Activated CD4-positive, alpha-beta T cell treated with anti-CD3 and anti-CD28 coated beads, Interleukin-2, amount 10 ng/mL, durations not matched to agents 24 days and 14 days (primary cell): ENCODE results near the gene ARSJ. TPM values are rescaled to one million over a fixed set of nuclear protein-coding genes. Genes with fewer than 3 reads are reported as not detected.
A peak's percentile ranks its signal among the peaks of the same experiment; 100 is the strongest.
"Not testable (repeated sequence)": the region's sequence is repeated elsewhere in the genome, so short reads cannot be mapped to it uniquely, and the experiment has no call there.

Source experiments
- DNase-seq: peaks from one replicate; pipeline ENCODE4 v3.0.0; 2022
- H3K27ac Mint-ChIP-seq: one replicate; pipeline ENCODE4 v1.8.0; 2022; ENCODE audit warnings: mild to moderate bottlenecking, mixed read lengths
- H3K27me3 Mint-ChIP-seq: one replicate; pipeline ENCODE4 v1.8.0; 2022; ENCODE audit warnings: mixed read lengths
- H3K36me3 Mint-ChIP-seq: one replicate; pipeline ENCODE4 v1.8.0; 2022; ENCODE audit warnings: low read depth, mild to moderate bottlenecking, mixed read lengths
- H3K4me1 Mint-ChIP-seq: one replicate; pipeline ENCODE4 v1.8.0; 2021; ENCODE audit warnings: mixed read lengths
- H3K4me3 Mint-ChIP-seq: one replicate; pipeline ENCODE4 v1.8.0; 2022; ENCODE audit warnings: mild to moderate bottlenecking, moderate library complexity, mixed read lengths
- H3K9me3 Mint-ChIP-seq: one replicate; pipeline ENCODE4 v1.8.0; 2021; ENCODE audit warnings: mixed read lengths
- intact Hi-C: fragments of 100-400 bp; cut with micrococcal nuclease; formaldehyde crosslinking; loops from one replicate; pipeline ENCODE4 v1.15.1; 2023
- total RNA-seq: library from RNA; stranded (reverse); gene quantifications from 2 replicates; pipeline ENCODE4 v1.2.3, GENCODE V29; 2022

Gene ARSJ
- not detected in 2 replicates for total RNA-seq

GRCh38 chr4:113979148-113979904, at the start of gene ARSJ:
TSS of gene ARSJ (minus strand) at chr4:113979647. CDS start at chr4:113978834, 813 bp downstream.
- no peak within 1 kb of the TSS for H3K27ac Mint-ChIP-seq
- H3K4me1 Mint-ChIP-seq: peaks cover 7% of the 10 kb centered on the region
- peaks cover 54% of the 10 kb centered on the region for H3K27me3 Mint-ChIP-seq
- DNase-seq: peak; percentile 57
- peak within 1 kb of the TSS; percentile 66 for H3K4me3 Mint-ChIP-seq
- no peaks in the 10 kb centered on the region for H3K9me3 Mint-ChIP-seq
- intact Hi-C loops: no loop called here
- no peaks in the 10 kb centered on the region for H3K36me3 Mint-ChIP-seq

GRCh38 chr4:114028071-114028470, 48.6 kb upstream of the ARSJ start:
- Mint-ChIP-seq H3K4me1 (no peaks in the 10 kb centered on the region), H3K27ac (no peak overlapping the region), H3K4me3 (no peak overlapping the region), H3K9me3 (no peaks in the 10 kb centered on the region), H3K27me3 (no peaks in the 10 kb centered on the region), H3K36me3 (no peaks in the 10 kb centered on the region)
- intact Hi-C loops: no loop called here
- no peak for DNase-seq

- no peaks in the 10 kb centered on the region for H3K36me3 Mint-ChIP-seq
- H3K4me3 Mint-ChIP-seq: no peak overlapping the region
- H3K9me3 Mint-ChIP-seq: no peaks in the 10 kb centered on the region
- no peaks in the 10 kb centered on the region for H3K4me1 Mint-ChIP-seq
- H3K27me3 Mint-ChIP-seq: no peaks in the 10 kb centered on the region
- DNase-seq: no peak
- no peak overlapping the region for H3K27ac Mint-ChIP-seq
- intact Hi-C loops: no loop called here
Measured at GRCh38 chr4:114027596-114027995, 48.1 kb upstream of the ARSJ start.

- H3K27me3 Mint-ChIP-seq: no peaks in the 10 kb centered on the region
- no peak overlapping the region for H3K27ac Mint-ChIP-seq
- H3K4me1 Mint-ChIP-seq: no peaks in the 10 kb centered on the region
- no peak for DNase-seq
- H3K4me3 Mint-ChIP-seq: no peak overlapping the region
- no peaks in the 10 kb centered on the region for H3K9me3 Mint-ChIP-seq
- H3K36me3 Mint-ChIP-seq: no peaks in the 10 kb centered on the region
- intact Hi-C loops: no loop called here
Measured at GRCh38 chr4:114026447-114026846, 47.0 kb upstream of the ARSJ start.

- no peak for DNase-seq
- no peaks in the 10 kb centered on the region for H3K27me3 Mint-ChIP-seq
- H3K4me3 Mint-ChIP-seq: no peak overlapping the region
- intact Hi-C loops: no loop called here
- no peak overlapping the region for H3K27ac Mint-ChIP-seq
- no peaks in the 10 kb centered on the region for H3K4me1 Mint-ChIP-seq
- H3K9me3 Mint-ChIP-seq: no peaks in the 10 kb centered on the region
- no peaks in the 10 kb centered on the region for H3K36me3 Mint-ChIP-seq
Measured at GRCh38 chr4:114025176-114025777, 45.8 kb upstream of the ARSJ start.

- H3K27me3 Mint-ChIP-seq: no peaks in the 10 kb centered on the region
- H3K27ac Mint-ChIP-seq: no peak overlapping the region
- no peaks in the 10 kb centered on the region for H3K4me1 Mint-ChIP-seq
- H3K36me3 Mint-ChIP-seq: no peaks in the 10 kb centered on the region
- DNase-seq: no peak
- no peak overlapping the region for H3K4me3 Mint-ChIP-seq
- H3K9me3 Mint-ChIP-seq: no peaks in the 10 kb centered on the region
- intact Hi-C loops: no loop called here
Measured at GRCh38 chr4:114021451-114021850, 42.0 kb upstream of the ARSJ start.

GRCh38 chr4:114019969-114020358, 40.5 kb upstream of the ARSJ start:
- Mint-ChIP-seq H3K27me3 (no peaks in the 10 kb centered on the region), H3K36me3 (no peaks in the 10 kb centered on the region), H3K4me3 (no peak overlapping the region), H3K27ac (no peak overlapping the region), H3K4me1 (no peaks in the 10 kb centered on the region), H3K9me3 (no peaks in the 10 kb centered on the region)
- DNase-seq: no peak
- intact Hi-C loops: no loop called here

GRCh38 chr4:114019276-114019968, 40.0 kb upstream of the ARSJ start:
- no peak for DNase-seq
- no peaks in the 10 kb centered on the region for H3K4me1 Mint-ChIP-seq
- intact Hi-C loops: no loop called here
- H3K9me3 Mint-ChIP-seq: no peaks in the 10 kb centered on the region
- H3K36me3 Mint-ChIP-seq: no peaks in the 10 kb centered on the region
- no peaks in the 10 kb centered on the region for H3K27me3 Mint-ChIP-seq
- H3K27ac Mint-ChIP-seq: no peak overlapping the region
- H3K4me3 Mint-ChIP-seq: no peak overlapping the region

- no peaks in the 10 kb centered on the region for H3K27me3 Mint-ChIP-seq
- intact Hi-C loops: no loop called here
- no peaks in the 10 kb centered on the region for H3K36me3 Mint-ChIP-seq
- H3K9me3 Mint-ChIP-seq: no peaks in the 10 kb centered on the region
- H3K4me3 Mint-ChIP-seq: no peak overlapping the region
- no peaks in the 10 kb centered on the region for H3K4me1 Mint-ChIP-seq
- DNase-seq: no peak
- H3K27ac Mint-ChIP-seq: no peak overlapping the region
Measured at GRCh38 chr4:114017120-114017917, 37.9 kb upstream of the ARSJ start.

GRCh38 chr4:114015444-114015899, 36.0 kb upstream of the ARSJ start:
- intact Hi-C loops: no loop called here
- no peak for DNase-seq
- Mint-ChIP-seq H3K27ac (no peak overlapping the region), H3K9me3 (no peaks in the 10 kb centered on the region), H3K4me1 (no peaks in the 10 kb centered on the region), H3K36me3 (no peaks in the 10 kb centered on the region), H3K4me3 (no peak overlapping the region), H3K27me3 (no peaks in the 10 kb centered on the region)

GRCh38 chr4:114013201-114013600, 33.8 kb upstream of the ARSJ start:
- DNase-seq, H3K4me3 Mint-ChIP-seq, intact Hi-C loops, H3K27me3 Mint-ChIP-seq, H3K4me1 Mint-ChIP-seq, H3K27ac Mint-ChIP-seq, H3K9me3 Mint-ChIP-seq, H3K36me3 Mint-ChIP-seq: not testable (repeated sequence)

- no peaks in the 10 kb centered on the region for H3K36me3 Mint-ChIP-seq
- no peak overlapping the region for H3K4me3 Mint-ChIP-seq
- H3K27me3 Mint-ChIP-seq: peaks cover 1% of the 10 kb centered on the region
- DNase-seq: no peak
- H3K27ac Mint-ChIP-seq: no peak overlapping the region
- H3K9me3 Mint-ChIP-seq: peaks cover 3% of the 10 kb centered on the region
- H3K4me1 Mint-ChIP-seq: no peaks in the 10 kb centered on the region
- intact Hi-C loops: no loop called here
Measured at GRCh38 chr4:114012749-114013148, 33.3 kb upstream of the ARSJ start.

- DNase-seq: no peak
- Mint-ChIP-seq H3K27me3 (peaks cover 6% of the 10 kb centered on the region), H3K4me3 (no peak overlapping the region), H3K9me3 (peaks cover 3% of the 10 kb centered on the region), H3K27ac (no peak overlapping the region), H3K36me3 (no peaks in the 10 kb centered on the region), H3K4me1 (no peaks in the 10 kb centered on the region)
- intact Hi-C loops: no loop called here
Measured at GRCh38 chr4:114005569-114006442, 26.4 kb upstream of the ARSJ start.
